RWPE2 (cell line): ENCODE results near the gene FMN2.

Experiments
- ATAC-seq: fragments of 200-7000 bp; cut with Tn5 transposase; 3 replicates; pipeline ENCODE4 v1.9.1; 2021; ENCODE audit warnings: low read depth
- DNase-seq: peaks from one replicate; pipeline ENCODE4 v3.0.0-alpha.2; 2020; ENCODE audit warnings: low spot score
- H3K27ac ChIP-seq: fragments of 450-650 bp; 2 replicates; pipeline ENCODE4 v1.5.1; 2017; ENCODE audit warnings: mild to moderate bottlenecking; ENCODE audit not compliant: poor library complexity, severe bottlenecking
- H3K27me3 ChIP-seq: fragments of 250-450 bp; sonication (Bioruptor Pico); 2 replicates; pipeline ENCODE4 v1.5.1; 2021; ENCODE audit warnings: mild to moderate bottlenecking, moderate library complexity; ENCODE audit not compliant: insufficient read depth, poor library complexity, severe bottlenecking
- H3K36me3 ChIP-seq: fragments of 250-450 bp; sonication (Bioruptor Pico); 2 replicates; pipeline ENCODE4 v1.5.1; 2020; ENCODE audit warnings: low read depth, mild to moderate bottlenecking, moderate library complexity
- H3K4me1 ChIP-seq: fragments of 250-450 bp; sonication (Bioruptor Pico); 2 replicates; pipeline ENCODE4 v1.5.1; 2021; ENCODE audit warnings: mild to moderate bottlenecking, moderate library complexity; ENCODE audit not compliant: insufficient read depth, poor library complexity, severe bottlenecking
- H3K4me3 ChIP-seq: fragments of 250-450 bp; sonication (Bioruptor Pico); 2 replicates; pipeline ENCODE4 v1.5.1; 2021; ENCODE audit warnings: mild to moderate bottlenecking, moderate library complexity; ENCODE audit not compliant: severe bottlenecking
- H3K9me3 ChIP-seq: fragments of 250-450 bp; sonication (Bioruptor Pico); 2 replicates; pipeline ENCODE4 v1.5.1; 2021; ENCODE audit warnings: mild to moderate bottlenecking, moderate library complexity; ENCODE audit not compliant: severe bottlenecking
- CTCF ChIP-seq: fragments of 450-650 bp; IDR thresholded peaks from one replicate; pipeline ENCODE4 v1.5.1; 2017; ENCODE audit warnings: mild to moderate bottlenecking, moderate library complexity; ENCODE audit not compliant: poor library complexity, severe bottlenecking

The FMN2 gene

DNA sequence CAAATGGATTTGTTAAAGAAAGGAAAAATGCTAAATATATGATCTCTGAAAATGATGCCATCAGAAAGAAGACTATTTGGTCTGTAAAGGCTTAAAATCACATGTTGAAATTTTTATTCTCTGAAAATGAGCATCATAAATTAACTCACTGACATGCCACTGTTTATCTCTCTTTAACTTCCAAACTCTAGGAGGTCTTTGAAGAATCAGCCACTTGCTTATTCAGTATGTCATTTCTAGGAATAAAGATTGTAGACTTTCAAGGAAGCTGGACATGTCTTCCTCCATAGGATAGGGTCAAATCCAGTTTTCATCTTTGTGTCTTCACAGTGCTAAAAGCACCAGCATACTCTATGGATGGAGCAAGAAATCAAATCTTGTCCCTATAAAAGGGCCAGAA lies 147.6 kb downstream of the FMN2 start:
- no peaks in the 10 kb centered on the region for H3K27me3 ChIP-seq
- no peaks in the 10 kb centered on the region for H3K4me1 ChIP-seq
- H3K27ac ChIP-seq, result no peak overlapping the region
- no peak for TF ChIP-seq CTCF
- H3K9me3 ChIP-seq, result no peaks in the 10 kb centered on the region
- no peak for DNase-seq
- H3K36me3 ChIP-seq, result no peaks in the 10 kb centered on the region
- no peak overlapping the region for H3K4me3 ChIP-seq
- no peak for ATAC-seq

DNA sequence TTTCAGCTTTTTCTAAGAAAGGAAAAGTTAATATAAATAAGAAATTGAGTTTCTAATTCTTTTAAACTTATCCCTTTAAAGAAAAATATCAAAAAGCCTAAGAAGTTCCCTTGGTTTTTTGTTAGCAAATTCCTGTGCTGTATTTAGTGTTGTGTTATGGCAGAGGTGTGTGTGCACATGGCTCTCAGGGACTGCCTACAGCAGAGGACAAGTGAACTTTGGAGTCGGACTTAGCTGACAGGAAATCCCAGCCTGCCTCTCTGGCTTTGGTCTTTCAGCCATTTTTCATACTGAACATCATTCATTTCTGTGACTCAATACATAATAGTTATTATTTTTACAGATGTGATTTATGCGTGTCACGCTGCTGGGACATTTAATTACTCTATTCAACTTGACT lies 149.6 kb downstream of the FMN2 start:
- Histone ChIP-seq H3K27ac (no peak overlapping the region), H3K36me3 (no peaks in the 10 kb centered on the region), H3K4me1 (no peaks in the 10 kb centered on the region), H3K27me3 (no peaks in the 10 kb centered on the region), H3K4me3 (no peak overlapping the region), H3K9me3 (no peaks in the 10 kb centered on the region)
- TF ChIP-seq CTCF, result no peak
- DNase-seq, result no peak
- no peak for ATAC-seq

GRCh38 chr1:240242601-240243144 lies 151.0 kb downstream of the FMN2 start:
- Histone ChIP-seq H3K9me3 (no peaks in the 10 kb centered on the region), H3K4me1 (no peaks in the 10 kb centered on the region), H3K4me3 (no peak overlapping the region), H3K36me3 (no peaks in the 10 kb centered on the region), H3K27ac (no peak overlapping the region), H3K27me3 (no peaks in the 10 kb centered on the region)
- ATAC-seq (peak; percentile 49; the same call in 1 of the 3 replicates), DNase-seq (no peak)
- TF ChIP-seq CTCF, result no peak

GRCh38 chr1:240244968-240245628 lies 153.4 kb downstream of the FMN2 start:
- no peak overlapping the region for H3K27ac ChIP-seq
- DNase-seq (no peak), ATAC-seq (no peak)
- TF ChIP-seq CTCF, result no peak
- H3K27me3 ChIP-seq, result no peaks in the 10 kb centered on the region
- H3K9me3 ChIP-seq, result no peaks in the 10 kb centered on the region
- no peaks in the 10 kb centered on the region for H3K4me1 ChIP-seq
- H3K36me3 ChIP-seq, result no peaks in the 10 kb centered on the region
- no peak overlapping the region for H3K4me3 ChIP-seq

GRCh38 chr1:240245629-240246020 lies 153.9 kb downstream of the FMN2 start:
- DNase-seq (no peak), ATAC-seq (no peak)
- TF ChIP-seq CTCF, result no peak
- Histone ChIP-seq H3K27me3 (no peaks in the 10 kb centered on the region), H3K27ac (no peak overlapping the region), H3K4me3 (no peak overlapping the region), H3K4me1 (no peaks in the 10 kb centered on the region), H3K9me3 (no peaks in the 10 kb centered on the region), H3K36me3 (no peaks in the 10 kb centered on the region)
